Stimulated activated CD4-positive, alpha-beta T cell treated with anti-CD3 and anti-CD28 coated beads, Interleukin-12 subunit alpha, Interleukin-12 subunit beta, amount 100 ng/mL, for 24 hours (primary cell): ENCODE data around the gene BGLAP.

ENCODE experiments used
- DNase-seq, 2 experiments: peaks; one replicate each; pipeline ENCODE4 v3.0.0-alpha.2; 2020; ENCODE audit warnings: low read depth in 2 of 2

Gene BGLAP

DNA sequence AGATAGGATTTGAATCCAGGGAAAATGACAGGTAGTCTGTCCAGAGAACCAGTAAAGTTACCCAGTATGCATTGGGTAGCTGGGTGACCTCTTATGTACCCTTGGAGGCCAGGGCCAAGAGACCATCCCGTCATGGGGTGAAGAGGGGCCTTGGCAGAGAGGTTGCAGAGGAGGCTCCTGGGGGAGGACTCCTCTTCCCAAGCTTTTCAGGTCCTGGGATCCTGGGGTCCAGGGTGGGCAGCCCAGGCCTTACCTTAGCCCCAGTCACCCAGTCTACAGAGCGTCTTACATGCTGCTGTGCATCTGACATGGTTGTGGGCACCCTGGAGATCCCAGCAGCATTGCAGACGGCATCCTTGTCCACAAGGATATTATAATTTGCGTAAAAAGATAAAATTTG lies 15.2 kb upstream of the BGLAP start:
- no peak for DNase-seq

DNA sequence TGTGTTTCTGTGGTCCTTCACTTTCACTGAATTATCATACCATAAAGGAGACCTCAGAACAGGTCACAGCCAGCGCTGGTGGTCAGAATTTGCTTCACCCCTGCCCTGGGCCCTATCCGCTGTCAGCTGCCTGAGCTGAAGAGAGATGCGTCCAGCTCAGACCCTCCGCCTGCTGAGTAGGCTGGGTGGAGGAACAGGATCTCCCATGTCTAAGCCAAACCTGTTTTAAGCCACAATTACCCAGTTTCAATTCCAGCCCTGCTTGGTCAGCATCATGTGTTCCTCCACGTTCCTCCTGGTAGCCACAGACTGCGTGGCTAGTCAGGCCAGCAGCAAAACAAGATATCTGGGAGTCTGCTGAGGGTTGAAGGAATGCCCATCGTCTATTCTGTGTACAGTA lies 13.5 kb upstream of the BGLAP start:
- DNase-seq, result no peak

DNA sequence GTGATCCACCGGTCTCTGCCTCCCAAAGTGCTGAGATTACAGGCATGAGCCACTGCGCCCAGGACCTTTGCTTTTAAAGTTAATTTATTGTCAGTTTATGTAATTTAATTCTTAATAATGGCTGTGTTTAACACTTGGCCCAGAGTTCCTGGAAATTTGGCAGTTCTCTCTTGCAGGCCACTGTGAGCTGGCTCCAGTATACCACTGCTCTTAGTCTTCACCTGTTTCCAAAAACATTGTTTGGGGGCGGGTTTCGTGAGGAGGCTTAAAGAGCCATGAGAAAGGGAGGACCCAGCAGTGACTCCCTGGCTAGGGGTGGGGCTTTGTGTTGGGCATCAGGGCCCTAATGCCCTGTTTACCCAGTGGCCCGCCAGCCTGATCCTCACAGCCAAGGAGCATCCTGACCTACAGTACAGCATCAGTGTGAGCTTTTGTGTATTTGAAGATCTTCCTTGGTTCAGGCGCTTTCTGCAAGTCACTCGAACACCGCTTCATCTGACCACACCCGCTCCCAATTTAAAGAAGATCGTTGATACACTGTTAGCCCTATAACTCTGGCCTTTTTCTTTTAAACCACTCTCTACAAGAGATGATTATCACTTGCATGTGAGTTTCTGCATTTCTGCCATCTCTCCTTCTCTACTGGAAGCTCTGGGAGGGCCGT lies 12.0 kb upstream of the BGLAP start:
- DNase-seq, result no peak

DNA sequence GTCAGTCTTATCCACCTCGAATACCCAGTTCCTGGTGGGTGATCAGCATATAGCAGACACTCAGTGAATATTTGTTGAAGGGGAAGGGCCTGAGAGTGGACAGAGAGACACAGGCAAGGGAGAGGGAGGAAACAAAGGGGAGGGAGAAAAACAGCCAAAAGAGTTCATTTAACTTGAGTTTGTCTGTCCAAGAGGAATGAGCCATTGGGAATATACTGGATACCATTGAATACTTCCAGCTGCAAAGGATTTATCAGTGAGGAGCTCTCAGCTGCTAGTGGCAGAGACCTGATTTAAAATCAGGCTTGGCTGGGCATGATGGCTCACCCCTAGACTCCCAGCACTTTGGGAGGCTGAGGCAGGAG lies 11.5 kb upstream of the BGLAP start:
- DNase-seq, result no peak

DNA sequence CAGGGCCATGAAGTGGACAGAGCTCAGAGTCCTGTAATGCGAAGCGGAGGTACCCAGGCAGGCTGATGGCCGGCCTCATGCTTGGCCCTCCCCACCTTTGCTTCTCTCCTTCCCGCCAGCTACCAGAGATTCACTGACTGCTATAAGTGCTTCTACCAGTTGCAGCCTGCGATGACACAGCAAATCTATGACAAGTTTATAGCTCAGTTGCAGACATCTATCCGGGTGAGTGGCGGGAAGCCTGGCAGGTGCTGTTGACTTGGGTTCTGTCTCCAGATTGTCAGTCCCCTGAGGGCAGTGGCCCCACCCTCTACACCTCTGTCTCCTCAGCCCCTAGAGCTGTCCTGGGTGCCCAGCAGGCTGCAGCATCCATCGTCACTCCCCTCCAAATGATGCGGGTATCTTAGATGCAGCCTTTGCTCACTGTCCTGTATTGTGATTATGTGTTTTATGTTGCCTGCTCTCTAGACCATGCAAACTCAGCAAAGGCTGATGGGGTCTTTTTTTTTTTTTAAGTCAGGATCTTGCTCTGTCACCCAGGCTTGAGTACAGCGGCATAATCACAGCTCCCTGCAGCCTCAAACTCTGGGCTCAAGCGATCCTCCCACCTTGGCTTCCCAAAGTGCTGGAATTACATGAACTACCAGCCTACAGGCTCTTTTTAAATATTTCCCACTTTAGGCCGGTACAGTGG lies 9.6 kb upstream of the BGLAP start:
- no peak for DNase-seq

DNA sequence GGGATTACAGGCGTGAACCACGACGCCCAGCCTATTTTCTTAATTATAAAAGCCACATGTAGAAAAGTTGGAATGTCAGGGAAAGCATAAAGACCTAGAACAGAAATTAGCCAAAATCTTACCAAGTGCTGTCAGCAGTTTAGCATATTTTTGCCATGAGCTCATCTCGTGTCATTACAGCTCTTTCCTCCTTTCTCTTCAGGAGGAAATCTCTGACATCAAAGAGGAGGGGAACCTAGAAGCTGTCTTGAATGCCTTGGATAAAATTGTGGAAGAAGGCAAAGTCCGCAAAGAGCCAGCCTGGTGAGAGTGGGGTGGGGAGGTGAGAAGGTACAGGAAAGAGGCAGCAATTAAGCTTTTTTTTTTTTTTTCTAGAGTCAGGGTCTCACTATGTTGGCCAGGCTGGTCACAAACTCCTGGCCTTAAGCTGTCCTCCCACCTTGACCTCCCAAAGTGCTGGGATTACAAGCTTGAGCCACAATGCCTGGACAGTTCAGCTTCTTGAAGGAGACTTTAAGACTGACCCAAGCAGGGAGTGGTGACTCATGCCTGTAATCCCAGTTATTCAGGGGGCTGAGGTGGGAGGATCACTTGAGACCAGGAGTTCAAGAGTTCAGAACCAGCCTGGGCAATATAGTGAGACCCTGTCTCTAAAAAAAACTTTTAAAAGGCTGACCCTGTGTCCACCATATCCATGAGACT lies 8.4 kb upstream of the BGLAP start:
- DNase-seq, result no peak

DNA sequence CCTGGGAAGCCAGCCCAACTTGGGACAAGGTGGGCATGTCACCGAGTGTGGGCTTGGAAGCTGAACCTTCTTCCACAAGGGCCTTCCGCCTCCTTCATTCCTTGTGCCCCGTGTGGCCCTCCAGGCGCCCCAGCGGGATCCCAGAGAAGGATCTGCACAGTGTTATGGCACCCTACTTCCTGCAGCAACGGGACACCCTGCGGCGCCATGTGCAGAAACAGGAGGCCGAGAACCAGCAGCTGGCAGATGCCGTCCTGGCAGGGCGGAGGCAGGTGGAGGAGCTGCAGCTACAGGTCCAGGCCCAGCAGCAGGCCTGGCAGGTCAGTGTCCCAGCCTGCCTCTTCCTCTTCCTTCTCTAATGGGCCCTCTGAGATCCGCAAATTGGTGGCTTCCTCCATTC lies 5.8 kb upstream of the BGLAP start:
- no peak for DNase-seq

DNA sequence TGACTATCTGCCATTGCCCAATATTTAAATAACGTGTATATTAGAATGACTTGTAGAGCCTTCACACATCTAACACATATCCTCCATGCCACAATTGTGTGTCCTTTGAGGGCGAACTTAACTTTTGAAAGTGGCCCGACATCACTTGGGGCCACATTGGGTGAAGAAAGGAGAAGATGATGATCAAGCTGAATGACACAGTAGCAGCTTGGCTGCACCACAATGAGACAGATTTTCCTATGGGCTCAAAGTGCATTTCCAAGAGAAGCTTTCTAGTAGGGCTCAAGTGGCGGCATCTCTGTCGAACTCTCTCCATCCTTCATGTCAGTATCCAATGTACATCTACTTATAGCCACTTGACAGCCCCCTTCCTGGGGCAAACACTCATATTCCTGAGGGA lies 3.7 kb upstream of the BGLAP start:
- no peak for DNase-seq

DNA sequence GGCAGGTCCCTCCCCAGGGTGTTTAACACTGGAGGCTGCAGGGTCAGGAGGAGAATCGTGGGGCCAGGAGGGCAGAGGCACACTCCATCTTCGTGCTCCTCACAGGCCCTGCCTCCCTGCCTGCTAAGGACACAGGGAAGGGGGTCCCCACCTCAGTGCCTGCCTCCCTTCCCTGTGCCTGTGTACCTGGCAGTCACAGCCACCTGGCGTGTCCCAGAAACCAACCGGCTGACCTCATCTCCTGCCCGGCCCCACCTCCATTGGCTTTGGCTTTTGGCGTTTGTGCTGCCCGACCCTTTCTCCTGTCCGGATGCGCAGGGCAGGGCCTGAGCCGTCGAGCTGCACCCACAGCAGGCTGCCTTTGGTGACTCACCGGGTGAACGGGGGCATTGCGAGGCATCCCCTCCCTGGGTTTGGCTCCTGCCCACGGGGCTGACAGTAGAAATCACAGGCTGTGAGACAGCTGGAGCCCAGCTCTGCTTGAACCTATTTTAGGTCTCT lies 623 bp upstream of the BGLAP start:
- no peak for DNase-seq

DNA sequence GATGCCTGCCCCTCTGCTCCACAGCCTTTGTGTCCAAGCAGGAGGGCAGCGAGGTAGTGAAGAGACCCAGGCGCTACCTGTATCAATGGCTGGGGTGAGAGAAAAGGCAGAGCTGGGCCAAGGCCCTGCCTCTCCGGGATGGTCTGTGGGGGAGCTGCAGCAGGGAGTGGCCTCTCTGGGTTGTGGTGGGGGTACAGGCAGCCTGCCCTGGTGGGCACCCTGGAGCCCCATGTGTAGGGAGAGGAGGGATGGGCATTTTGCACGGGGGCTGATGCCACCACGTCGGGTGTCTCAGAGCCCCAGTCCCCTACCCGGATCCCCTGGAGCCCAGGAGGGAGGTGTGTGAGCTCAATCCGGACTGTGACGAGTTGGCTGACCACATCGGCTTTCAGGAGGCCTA lies 754 bp downstream of the BGLAP start:
- DNase-seq, result no peak

DNA sequence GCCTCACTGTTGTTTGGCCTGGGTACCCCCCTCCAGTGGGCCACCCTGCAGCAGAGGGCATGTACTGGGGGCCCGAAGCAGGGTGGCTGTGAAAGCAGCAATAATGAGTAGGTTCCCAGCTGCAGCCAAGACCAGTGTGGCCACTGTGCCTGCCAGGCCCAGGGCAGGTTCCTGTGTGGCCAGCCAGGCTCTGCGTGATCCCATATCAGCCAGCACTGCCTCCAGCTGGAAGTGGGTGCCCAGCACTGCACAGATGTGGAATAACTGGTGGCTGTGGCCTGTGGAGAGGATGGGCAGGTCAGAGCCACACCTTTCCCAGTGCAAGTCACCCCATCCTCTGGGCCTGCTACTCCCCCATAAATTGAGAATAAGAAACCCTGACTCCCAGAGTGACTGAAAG lies 2.1 kb downstream of the BGLAP start:
- no peak for DNase-seq

DNA sequence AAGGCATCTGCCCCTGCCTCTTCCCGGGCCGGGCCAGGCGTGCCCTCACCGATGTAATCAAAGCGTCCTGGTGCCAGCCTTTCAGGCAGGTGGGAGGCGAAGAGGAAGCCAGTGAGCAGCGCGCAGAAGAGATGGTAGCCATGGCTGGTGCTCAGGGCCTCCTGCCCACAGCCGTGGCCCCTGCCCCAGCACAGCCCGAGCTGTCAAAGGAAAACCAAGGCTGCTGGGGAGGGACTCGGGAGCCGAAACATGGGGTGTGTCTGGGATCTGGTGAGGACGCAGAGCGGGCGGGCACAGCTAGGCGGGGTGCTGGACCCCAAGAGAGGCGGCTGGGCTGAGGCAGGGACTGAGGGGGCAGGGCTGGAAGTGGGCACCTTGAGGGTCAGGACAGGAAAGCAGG lies 2.7 kb downstream of the BGLAP start:
- DNase-seq, result no peak

DNA sequence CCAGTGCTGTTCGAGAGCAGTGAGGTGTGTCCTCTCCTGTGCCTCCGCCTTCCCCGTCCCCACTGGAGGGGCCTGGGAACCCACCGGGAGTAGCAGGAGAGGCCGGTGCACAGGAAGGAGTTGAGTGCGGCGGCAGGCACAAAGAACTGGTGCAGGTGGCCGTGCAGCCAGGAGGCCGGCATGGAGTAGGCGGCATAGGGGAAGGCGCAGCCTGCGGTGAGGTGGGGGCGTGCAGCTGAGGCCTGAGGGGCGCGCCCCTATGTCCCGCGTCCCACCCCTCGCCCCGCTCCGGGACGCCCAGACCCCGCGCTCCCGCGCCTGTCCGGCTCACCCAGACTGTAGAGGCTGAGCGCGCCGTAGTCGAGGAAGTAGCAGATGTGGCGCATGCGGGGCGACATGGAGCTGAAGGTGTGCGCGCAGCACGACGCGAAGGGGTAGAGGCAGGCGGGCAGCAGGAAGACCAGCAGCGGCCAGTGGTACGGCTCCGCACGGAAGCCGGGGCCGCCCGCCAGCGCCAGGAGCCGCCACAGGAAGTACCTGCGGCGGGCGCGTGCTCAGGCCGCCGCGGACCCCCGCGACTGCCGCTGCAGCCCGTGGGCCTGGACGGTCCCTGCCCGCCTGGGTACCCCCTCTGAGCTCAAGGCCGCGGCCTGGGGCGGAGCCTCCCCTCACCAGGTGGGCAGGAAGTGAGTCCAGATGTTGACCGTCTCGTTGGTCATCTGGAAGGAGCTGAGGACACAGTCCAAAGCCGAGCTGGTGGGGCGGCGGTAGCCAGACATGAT lies 3.7 kb downstream of the BGLAP start:
- no peak for DNase-seq

DNA sequence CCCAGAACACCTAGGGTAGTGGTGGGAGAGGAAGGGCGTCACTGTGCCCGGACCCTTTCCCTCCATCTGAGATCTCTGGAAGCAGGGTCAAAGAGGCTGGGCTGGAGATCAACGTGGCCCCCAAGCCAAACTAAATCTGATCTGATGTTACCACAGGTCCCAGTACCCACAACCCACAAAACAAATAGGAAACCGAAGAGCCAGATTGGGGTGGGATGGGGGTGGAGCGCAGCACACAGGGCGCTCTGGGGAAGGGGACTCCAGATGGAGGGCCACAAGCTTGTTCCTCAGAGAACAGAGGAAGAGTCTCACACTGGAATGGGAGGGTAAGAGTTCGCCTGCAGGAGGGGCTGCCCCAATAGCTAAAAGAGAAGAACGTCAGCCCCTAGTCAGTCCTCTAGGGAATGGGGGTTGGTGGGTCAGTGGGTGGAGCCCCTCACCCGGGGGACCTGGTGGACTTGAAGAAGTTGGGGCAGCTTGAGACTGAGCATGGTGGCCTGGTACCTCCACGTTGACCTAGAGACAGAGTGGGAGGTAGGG lies 4.3 kb downstream of the BGLAP start:
- DNase-seq, result no peak

DNA sequence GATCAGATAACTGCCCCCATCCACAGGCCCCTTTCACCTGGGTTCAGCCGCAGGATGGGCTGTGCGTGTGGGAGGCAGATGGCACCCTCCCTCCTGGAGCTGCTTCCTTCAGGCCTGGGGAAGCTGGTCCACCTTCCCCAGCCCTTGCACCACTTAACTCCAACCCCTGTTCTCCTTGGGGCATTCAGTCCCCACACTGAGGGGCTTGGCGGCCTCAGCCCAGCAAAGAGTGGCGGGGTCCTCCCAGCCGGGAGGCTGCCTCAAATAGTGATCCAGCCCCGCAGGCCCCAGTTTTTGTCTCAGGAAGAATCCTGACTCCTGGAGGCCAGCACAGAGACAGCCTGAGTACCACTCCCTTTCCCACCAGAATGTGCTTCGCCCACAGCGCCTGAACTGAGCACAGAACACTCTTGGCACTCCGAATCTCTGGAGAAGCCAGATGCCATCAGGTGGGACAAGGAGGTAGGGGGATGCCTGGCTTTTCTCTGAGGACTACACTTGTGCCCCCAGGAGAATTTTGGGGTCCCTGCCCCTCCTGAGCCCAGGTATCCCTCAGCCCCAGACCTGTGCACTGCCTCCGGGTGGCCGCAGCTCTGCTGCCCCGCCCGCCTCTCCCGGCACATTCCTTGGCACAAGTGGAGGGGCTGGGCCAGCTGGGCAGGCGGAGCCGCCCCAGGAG lies 4.9 kb downstream of the BGLAP start:
- no peak for DNase-seq

DNA sequence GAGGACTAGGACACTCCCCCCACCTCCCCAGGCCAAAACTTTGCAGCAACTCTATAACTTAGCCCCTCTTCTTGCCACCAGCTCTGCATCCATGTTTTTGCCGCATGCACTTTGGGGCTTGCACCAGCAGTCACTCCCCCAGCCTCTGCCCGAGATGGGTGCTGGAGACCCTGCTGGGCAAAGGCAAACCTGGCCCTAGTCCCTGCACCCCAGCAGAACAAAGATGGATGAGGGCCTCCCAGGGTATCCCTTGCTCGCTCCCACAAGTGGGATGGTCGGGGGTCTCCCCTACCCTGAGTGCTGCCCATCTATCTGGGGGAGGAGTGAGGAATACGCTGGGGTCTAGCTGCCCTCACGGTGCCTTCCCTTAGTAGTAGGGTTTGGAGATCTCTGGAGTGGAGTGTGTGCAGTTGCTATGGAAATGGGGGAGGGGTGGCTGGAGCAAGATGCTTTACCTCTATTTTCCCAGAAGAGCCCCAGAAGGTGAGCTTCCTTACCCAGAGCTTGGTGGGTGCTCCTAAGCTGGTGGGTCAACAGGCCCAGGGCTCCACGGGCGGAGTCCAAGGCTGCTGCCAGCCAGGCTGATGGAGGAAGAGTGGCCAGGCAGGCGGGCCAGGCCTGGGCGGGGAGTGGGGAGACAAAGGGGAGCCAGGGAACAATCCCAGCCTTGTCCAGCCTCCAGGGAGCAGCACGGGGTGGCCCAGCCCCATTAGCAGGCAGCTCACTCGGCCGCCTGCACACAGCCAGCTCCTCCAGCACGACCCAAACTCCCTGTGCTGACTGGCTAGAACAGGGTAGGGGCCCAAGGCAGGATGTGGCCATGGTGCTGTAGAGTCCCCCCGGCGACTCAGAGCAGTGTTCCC lies 5.7 kb downstream of the BGLAP start, which contains the start of gene PAQR6:
PAQR6 (minus strand) TSS at position 597 of the 863 bp plus-strand sequence. CDS start 1,325 bp downstream, outside the sequence.
- DNase-seq, result no peak

DNA sequence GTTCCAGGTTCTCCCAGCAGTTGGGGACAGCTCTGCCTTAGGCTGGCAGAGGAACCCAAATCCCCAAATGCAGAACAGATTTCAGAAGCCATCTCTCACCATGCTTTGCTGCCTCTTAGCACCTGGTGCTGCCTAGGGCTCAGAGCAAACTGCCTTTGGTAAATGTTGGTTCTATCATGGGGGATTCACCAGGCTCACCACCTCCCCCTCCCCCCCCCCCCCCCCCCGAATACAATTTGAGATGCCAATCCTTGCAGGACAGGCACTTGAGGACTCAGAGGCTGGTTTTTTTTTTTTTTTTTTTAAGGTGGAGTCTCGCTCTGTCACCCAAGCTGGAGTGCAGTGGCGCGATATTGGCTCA lies 6.3 kb downstream of the BGLAP start:
- DNase-seq, result no peak

DNA sequence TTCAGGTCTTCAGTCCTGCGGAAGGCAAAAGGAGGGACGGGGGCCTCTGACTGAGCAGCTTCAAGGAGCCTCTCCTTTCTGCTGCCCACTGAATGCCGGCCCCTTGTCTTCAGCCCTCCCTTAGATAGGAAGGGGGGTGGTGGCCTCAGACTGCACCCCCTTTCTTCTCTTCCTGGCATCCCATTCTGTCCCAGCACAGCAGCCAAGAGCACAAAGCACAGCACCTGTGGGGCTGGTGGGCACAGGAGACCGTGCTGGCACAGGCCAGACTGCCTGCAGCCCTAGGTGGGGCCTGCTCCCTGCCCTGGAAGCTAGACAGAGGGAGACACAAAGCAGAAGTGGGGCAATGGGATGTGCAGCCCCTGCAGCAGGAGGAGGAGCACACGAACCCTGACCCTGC lies 7.6 kb downstream of the BGLAP start:
- no peak for DNase-seq

DNA sequence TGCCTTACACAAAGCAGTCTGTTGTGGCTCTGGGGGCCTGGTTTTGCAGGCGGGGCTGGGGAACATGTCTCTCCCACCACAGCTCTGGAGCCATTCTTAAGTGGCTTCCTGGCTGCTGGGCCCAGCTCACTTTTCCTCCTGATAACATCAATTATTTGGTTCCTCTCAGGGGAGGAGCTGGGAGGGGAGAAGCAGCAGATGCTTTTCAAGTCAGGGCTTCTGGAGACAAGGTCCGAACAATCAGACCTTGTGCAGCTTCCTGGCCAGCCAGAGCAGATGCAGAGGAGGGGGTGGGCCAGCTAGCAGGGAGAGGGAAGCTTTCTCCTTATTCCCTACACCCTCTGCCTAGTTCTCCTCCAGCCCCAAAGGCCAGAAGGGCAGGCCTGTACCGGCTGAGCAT lies 9.5 kb downstream of the BGLAP start:
- DNase-seq, result no peak

DNA sequence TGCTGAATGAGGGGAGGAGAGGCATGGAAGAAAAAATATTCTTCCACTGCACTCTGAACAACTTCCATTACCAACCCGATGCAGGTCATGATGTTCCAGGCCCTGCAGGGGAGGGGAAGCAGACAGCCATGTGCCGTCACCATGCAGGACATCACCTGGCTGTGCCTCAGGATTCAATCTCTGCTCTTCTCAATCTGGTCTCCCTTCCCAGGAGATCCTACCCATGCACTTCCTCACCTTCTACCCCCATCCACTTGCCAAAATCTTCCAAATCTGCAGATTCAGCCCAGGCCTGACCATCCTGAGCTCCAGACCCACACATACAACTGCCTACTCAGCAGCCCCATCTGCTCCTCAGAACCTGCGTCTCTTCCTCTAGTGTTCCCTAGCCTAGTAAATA lies 11.7 kb downstream of the BGLAP start:
- no peak for DNase-seq
